GM19455 (cell line): ENCODE data around the gene PLEK.
A peak's percentile ranks its signal among the peaks of the same experiment; 100 is the strongest.
"Not testable (repeated sequence)": the region's sequence is repeated elsewhere in the genome, so short reads cannot be mapped to it uniquely, and the experiment has no call there.

ENCODE experiments used
- ATAC-seq: cut with Tn5 transposase; IDR thresholded peaks from one replicate; pipeline ENCODE4 v1.9.1; 2021; ENCODE audit not compliant: unreplicated experiment

PLEK gene

GRCh38 chr2:68438455-68439303 lies 73.6 kb downstream of the PLEK start:
- no peak for ATAC-seq

- ATAC-seq = peak; percentile 96
Observed at GRCh38 chr2:68441179-68441993, 76.3 kb downstream of the PLEK start.

GRCh38 chr2:68441994-68442322 lies 76.9 kb downstream of the PLEK start:
- ATAC-seq = no peak

- ATAC-seq = not testable (repeated sequence)
Observed at GRCh38 chr2:68446425-68446824, 81.3 kb downstream of the PLEK start.
